SIG-M5 treated with dmso at 0.1 percent for 504 hours (cell line): ENCODE results near the gene TIMP1.
A peak's percentile ranks its signal among the peaks of the same experiment; 100 is the strongest.

Experiments used
- DNase-seq: peaks from one replicate; lab custom pipeline; 2025; ENCODE audit not compliant: unreplicated experiment; lab: John Stamatoyannopoulos, UW

The TIMP1 gene

GRCh38 chrX:47581731-47582647, at the start of gene TIMP1:
Gene TIMP1 (plus strand): TSS chrX:47582436. CDS start chrX:47583416, 980 bp downstream.
- peak; percentile 83 for DNase-seq

- no peak for DNase-seq
Measured at GRCh38 chrX:47539860-47540259, 42.4 kb upstream of the TIMP1 start.

- DNase-seq: peak; percentile 63
Measured at GRCh38 chrX:47540754-47541538, 41.3 kb upstream of the TIMP1 start.

DNA sequence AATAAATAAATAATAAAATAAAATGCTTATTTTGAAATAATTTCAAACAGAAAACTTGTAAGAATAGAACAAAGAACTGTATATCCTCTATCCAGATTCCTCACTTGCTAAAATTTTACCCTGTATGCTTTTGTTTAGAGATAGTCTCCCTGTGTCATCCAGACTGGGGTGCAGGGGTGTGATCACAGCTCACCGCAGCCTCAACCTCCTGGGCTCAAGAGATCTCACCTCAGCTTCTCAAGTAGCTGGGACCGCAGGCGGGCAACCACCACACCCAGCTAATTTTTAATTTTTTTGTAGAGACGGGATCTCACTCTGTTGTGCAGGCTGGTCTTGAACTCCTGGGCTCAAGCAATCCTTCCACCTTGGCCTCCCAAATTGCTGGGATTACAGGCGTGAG, 38.7 kb upstream of the TIMP1 start:
- no peak for DNase-seq

- peak; percentile 42 for DNase-seq
Measured at GRCh38 chrX:47556045-47556623, 26.1 kb upstream of the TIMP1 start.

DNA sequence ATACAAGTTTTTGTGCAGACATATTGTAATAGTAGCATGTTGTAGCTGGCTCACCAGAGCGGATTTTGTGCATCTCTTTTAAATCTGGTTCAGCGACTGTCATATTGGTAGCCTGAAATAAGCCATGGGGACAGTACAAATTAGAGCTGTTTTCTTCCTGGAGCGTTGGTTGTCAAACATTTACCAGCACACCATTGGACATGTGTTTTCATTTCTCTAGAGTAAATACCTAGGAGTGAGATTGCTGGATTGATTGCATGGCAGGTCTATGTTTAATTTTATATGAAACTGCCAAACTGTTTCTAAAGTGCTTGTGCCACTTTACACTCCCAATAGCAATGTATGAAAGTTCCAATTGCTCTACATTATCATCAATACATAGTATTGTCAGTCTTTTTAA, 23.8 kb upstream of the TIMP1 start:
- DNase-seq: no peak

DNA sequence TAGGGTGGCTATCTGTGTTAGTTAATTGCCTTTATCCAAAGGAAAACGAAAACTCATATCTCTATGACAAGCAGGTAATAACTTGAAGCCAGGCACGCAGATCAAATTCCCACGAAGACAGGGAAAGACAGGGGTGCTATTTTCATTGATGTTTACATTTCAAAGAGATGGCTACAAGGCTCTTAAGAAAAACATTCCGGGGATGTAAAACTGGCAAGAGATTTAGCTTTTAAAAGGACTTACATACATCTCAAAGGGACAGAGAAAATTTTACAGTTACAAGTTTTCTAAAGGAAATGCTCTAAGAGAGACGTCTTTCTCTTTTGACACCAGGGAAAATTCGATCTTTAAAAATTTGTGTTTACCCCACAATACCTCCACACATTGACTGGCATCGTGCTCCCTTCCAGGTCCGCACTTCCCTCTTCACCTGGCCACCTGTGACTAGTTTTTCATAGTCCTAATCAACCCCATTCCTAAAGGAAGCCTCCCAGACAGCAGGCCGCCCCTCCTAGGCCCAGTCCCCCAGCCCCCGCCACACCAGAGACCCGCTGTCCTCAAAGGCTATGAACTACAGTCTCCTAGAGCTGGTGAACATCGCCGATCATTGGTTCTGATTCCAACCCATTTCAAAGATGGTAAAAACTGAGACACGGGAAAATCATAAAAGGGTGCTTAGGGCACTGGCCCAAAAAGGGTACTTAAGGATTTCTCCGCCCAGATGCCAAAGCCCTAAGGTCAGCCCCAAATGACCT, 21.9 kb upstream of the TIMP1 start:
- no peak for DNase-seq

DNA sequence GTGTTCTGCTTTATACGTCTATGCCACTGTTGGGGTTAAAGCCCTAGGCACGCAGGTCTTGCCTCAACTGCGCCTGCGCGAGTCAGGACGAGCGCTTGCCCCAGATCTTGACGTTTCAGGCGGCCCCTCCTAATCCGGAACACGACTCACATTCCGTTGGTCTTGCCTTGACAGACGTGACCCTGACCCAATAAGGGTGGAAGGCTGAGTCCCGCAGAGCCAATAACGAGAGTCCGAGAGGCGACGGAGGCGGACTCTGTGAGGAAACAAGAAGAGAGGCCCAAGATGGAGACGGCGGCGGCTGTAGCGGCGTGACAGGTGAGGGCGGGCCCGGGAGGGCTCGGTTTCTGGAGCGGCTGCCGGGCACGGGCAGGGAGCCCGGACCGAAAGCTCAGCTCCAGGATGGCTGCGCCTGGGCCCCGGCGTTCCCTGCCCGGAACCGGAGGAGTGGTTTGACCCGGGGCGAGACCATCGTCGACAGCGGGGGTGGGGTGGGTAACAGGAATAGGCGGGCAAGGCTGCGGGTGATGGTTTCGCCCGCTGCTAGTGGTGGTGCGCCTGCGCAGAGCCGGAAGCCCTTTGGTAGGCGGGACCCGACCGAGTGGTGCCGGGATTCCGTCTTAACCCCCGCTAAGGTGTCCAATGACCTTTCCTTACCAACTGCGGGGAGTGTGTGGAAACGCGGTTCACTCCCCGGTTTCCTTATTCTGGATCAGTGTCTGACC, 21.1 kb upstream of the TIMP1 start, which contains the start of gene ARAF:
ARAF (plus strand) TSS at position 272 of the 725 bp plus-strand sequence. CDS start 1,763 bp downstream, outside the sequence.
- peak; percentile 93 for DNase-seq

- no peak for DNase-seq
Measured at GRCh38 chrX:47561659-47562151, 20.5 kb upstream of the TIMP1 start.

GRCh38 chrX:47562615-47563243, 19.5 kb upstream of the TIMP1 start:
- DNase-seq: peak; percentile 28

DNA sequence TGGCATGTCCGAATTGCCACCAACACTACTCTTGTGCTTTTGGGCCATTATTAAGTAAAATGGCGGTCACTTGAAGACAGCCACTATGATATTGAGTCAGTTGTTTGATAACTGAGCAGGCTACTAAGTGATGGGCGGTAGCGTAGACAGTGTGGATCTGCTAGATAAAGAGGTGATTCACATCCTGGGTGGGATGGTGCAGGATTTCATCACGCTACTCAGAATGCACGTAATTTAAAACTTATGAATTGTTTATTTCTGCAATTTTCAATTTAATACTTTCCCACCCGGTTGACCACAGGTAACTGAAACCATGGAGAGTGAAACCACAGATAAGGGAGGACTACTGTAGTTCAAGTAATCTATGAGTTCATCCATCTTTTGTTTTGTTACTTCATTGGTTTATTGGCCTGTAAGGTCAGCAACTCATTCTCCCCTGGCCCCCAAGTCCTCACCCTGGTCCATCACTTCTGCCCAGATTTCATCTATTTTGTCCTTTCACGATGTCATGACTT, 18.4 kb upstream of the TIMP1 start:
- DNase-seq: no peak

- DNase-seq: no peak
Measured at GRCh38 chrX:47564438-47565085, 17.7 kb upstream of the TIMP1 start.

DNA sequence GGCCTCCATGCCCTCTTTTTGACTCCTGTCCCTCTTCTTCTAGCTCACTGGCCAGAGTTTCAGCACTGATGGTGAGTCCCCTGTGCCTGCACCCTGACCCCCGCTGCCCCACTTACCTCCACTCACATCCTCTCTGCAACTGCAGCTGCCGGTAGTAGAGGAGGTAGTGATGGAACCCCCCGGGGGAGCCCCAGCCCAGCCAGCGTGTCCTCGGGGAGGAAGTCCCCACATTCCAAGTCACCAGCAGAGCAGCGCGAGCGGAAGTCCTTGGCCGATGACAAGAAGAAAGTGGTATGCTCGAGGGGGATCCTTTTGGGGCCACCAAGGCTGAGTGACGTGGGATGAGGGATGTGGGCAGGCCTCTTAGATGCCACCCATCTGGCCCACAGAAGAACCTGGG, 15.4 kb upstream of the TIMP1 start:
- DNase-seq: no peak

GRCh38 chrX:47568656-47569295, 13.5 kb upstream of the TIMP1 start:
- DNase-seq: no peak

- DNase-seq: no peak
Measured at GRCh38 chrX:47570794-47571193, 11.4 kb upstream of the TIMP1 start.

DNA sequence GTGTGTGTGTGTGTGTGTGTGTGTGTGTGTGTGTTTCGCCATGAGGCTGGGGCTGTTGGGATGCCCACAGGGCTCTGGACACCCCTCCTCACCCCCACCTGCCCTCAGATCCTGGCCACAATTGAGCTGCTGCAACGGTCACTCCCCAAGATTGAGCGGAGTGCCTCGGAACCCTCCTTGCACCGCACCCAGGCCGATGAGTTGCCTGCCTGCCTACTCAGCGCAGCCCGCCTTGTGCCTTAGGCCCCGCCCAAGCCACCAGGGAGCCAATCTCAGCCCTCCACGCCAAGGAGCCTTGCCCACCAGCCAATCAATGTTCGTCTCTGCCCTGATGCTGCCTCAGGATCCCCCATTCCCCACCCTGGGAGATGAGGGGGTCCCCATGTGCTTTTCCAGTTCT, 11.0 kb upstream of the TIMP1 start:
- no peak for DNase-seq

GRCh38 chrX:47571896-47572295, 10.3 kb upstream of the TIMP1 start:
- no peak for DNase-seq

DNA sequence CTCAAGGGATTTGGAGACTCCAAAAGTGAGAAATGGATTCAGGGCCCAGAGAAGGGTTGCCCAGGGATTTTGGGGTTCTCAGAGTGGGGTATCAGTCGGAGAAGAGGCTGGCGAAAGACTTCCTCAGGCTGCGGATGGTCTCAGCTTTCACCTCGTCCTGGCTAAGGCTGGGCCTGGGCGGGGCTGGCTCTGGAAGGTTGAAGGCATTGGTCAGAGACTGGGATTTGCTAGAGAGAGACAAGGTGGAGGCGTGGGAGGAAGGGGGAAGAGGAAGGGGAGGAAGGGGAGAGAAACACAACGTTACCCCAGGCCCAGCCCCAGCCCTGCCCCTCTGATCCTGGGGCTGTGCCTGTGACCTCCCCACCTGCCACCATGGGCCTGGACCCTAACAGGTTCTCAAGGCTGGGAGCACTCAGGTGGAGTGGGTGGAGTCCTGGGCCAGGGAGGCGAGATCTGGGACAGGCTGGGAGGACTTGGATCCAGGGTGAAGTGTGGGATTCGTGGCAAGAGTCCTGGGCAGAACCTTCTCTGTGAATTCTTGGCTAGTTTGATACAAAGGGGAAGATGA, 9.4 kb upstream of the TIMP1 start:
- no peak for DNase-seq
